ENCODE results near the gene KIF6.

GRCh38 chr6:39386487-39386886 is 338.7 kb downstream of the KIF6 start:
- TF ChIP-seq CTCF (IDR thresholded peaks at IDR 0.05): no peak
- no peak for TF ChIP-seq EZH2phosphoT487 (IDR thresholded peaks at IDR 0.05)

Data from neural progenitor cell (in vitro differentiated cells).